Epithelial cell of esophagus (primary cell): ENCODE results near the gene KLHL3.

ENCODE experiments used
- DNase-seq: peaks from one replicate; pipeline ENCODE4 v3.0.0; 2010; ENCODE audit warnings: low read depth
- H3K4me3 ChIP-seq: 2 replicates; pipeline ENCODE4 v1.5.1; 2011; ENCODE audit warnings: mild to moderate bottlenecking, low read length, control low read depth
- CTCF ChIP-seq: IDR thresholded peaks from 2 replicates; pipeline ENCODE4 v1.5.1; 2011; ENCODE audit warnings: low read depth, mild to moderate bottlenecking, low read length, control low read depth, inconsistent platforms; ENCODE audit not compliant: insufficient read depth; ENCODE audit errors: missing control alignments

KLHL3 gene

GRCh38 chr5:137727623-137728022 is 8.3 kb downstream of the KLHL3 start:
- no peak for TF ChIP-seq CTCF
- no peak overlapping the region for H3K4me3 ChIP-seq
- no peak for DNase-seq

- TF ChIP-seq CTCF: no peak
- no peak overlapping the region for H3K4me3 ChIP-seq
- no peak for DNase-seq
Observed at GRCh38 chr5:137724251-137724650, 11.6 kb downstream of the KLHL3 start.

DNA sequence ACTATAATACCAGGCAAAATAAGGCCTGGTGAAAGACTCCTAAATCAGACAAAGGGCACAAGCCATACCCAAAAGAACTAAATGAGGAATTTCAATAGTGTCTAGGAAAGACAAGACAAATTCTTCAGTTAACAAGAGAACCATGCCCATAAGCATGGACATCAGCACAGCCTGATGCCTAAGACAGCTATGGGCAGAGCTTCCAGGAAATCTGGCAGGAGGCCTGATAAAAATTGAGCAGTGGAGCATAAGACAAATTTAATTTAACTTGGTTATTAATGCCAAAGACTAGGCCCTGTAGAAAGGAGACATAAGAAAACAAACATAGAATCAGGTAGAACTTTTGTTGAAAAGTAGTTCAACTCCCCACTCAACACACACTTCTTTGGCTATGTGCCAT is 17.3 kb downstream of the KLHL3 start:
- no peak for TF ChIP-seq CTCF
- no peak overlapping the region for H3K4me3 ChIP-seq
- no peak for DNase-seq

- H3K4me3 ChIP-seq: no peak overlapping the region
- no peak for DNase-seq
- no peak for TF ChIP-seq CTCF
Observed at GRCh38 chr5:137716337-137716736, 19.6 kb downstream of the KLHL3 start.

DNA sequence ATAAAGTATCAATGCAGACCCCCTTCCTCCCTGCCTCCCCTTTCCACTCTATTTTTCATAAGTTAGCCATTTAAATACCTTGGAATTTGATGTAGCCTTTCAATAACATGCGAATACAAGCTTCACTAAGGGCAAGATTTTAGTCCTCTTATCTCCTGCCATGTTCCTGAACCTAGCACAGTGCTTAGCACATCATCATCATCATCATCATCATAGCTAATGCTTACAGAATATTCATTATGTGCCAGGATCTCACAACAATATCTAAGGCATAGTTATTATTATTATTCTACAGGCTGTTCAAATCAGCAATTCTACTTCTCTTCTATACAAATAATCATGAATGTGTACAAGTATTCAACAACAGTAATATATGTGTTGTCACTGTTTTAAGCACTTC is 20.4 kb downstream of the KLHL3 start:
- no peak overlapping the region for H3K4me3 ChIP-seq
- no peak for TF ChIP-seq CTCF
- no peak for DNase-seq

- no peak overlapping the region for H3K4me3 ChIP-seq
- no peak for DNase-seq
- TF ChIP-seq CTCF: no peak
Observed at GRCh38 chr5:137714946-137715345, 20.9 kb downstream of the KLHL3 start.

DNA sequence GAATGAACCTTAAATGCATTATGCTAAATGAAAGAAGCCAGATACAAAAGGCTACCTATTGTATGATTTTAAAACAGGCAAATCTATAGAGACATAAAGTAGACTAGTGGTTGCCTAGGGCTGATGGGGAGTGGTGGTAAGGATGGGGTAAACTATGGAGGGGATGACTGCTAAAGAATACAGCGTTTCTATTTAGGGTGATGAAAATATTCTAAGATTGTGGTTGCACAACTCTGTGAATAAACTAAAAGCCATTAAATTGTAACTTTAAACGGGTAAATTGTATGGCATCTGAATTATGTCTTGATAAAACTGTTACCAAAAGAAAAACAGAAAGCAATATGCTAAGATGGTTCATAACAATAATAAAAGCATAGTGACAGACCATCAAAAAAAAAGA is 21.4 kb downstream of the KLHL3 start:
- no peak overlapping the region for H3K4me3 ChIP-seq
- TF ChIP-seq CTCF: no peak
- DNase-seq: no peak
